ENCODE data around the gene POLR3E. TPM values are rescaled to one million over a fixed set of nuclear protein-coding genes. Genes with fewer than 3 reads are reported as not detected.

POLR3E gene
- total RNA-seq, 4 donors from 2014 or later: 23.2 to 107 (median 46.0) TPM

GRCh38 chr16:22253272-22253671, 43.9 kb upstream of the POLR3E start:
- in situ Hi-C loops (cut with MboI; ENCODE audit: low pct_ligation_motif_present in 1 of 4, low pct_unique_long_range_greater_than_20kb in 1 of 4, low sequenced_read_pairs in 3 of 4): no loop called here

GRCh38 chr16:22255335-22255734, 41.9 kb upstream of the POLR3E start:
- intact Hi-C loops (cut with DNase I; ENCODE audit: low total_unique reads): no loop called here

More at GRCh38 chr16:22253272-22253671, 43.9 kb upstream of the POLR3E start:
- Histone ChIP-seq H3K27ac (no peak overlapping the region), H3K27me3 (no peaks in the 10 kb centered on the region), H3K9me3 (peaks cover 0 to 6% of the 10 kb centered on the region in 2 donors), H3K4me3 (no peak overlapping the region), H3K4me1 (no peaks in the 10 kb centered on the region), H3K36me3 (peaks cover 0 to 79% (median 28%) of the 10 kb centered on the region in 4 donors)
- WGBS, 2 donors (ENCODE audit: low coverage in 1 of 2): 90% methylated on average over 4 of the region's 5 CpGs; no CpG with 5 or more reads in 1 of the 2 donors
- no peak for DNase-seq
- intact Hi-C loops (cut with DNase I; ENCODE audit: low total_unique reads): no loop called here
- TF ChIP-seq EP300 (IDR thresholded peaks at IDR 0.05; ENCODE audit: low read depth): no peak
- TF ChIP-seq POLR2AphosphoS5 (IDR thresholded peaks at IDR 0.05): no peak
- no peak for TF ChIP-seq CTCF (IDR thresholded peaks at IDR 0.05)
- TF ChIP-seq POLR2A (IDR thresholded peaks at IDR 0.05): no peak

GRCh38 chr16:22257440-22257839, 39.8 kb upstream of the POLR3E start:
- intact Hi-C loops (cut with DNase I; ENCODE audit: low total_unique reads) (no loop called here), in situ Hi-C loops (cut with MboI; ENCODE audit: low pct_ligation_motif_present in 1 of 4, low pct_unique_long_range_greater_than_20kb in 1 of 4, low sequenced_read_pairs in 3 of 4) (no loop called here)
- Histone ChIP-seq H3K9me3 (peaks cover 0 to 6% of the 10 kb centered on the region in 2 donors), H3K27me3 (no peaks in the 10 kb centered on the region), H3K4me3 (no peak overlapping the region), H3K4me1 (no peaks in the 10 kb centered on the region), H3K36me3 (peaks cover 0 to 81% (median 37%) of the 10 kb centered on the region in 4 donors), H3K27ac (no peak overlapping the region)
- TF ChIP-seq CTCF (IDR thresholded peaks at IDR 0.05) (no peak), POLR2AphosphoS5 (IDR thresholded peaks at IDR 0.05) (no peak), POLR2A (IDR thresholded peaks at IDR 0.05) (no peak), EP300 (IDR thresholded peaks at IDR 0.05; ENCODE audit: low read depth) (no peak)
- no peak for DNase-seq
- 96 to 98% methylated on average over 4 to 13 of the region's 13 CpGs for WGBS, 2 donors (ENCODE audit: low coverage in 1 of 2)

More at GRCh38 chr16:22255335-22255734, 41.9 kb upstream of the POLR3E start:
- no peaks in the 10 kb centered on the region for H3K27me3 ChIP-seq
- H3K4me1 ChIP-seq: no peaks in the 10 kb centered on the region
- no peak overlapping the region for H3K4me3 ChIP-seq
- H3K9me3 ChIP-seq: peaks cover 0 to 6% of the 10 kb centered on the region in 2 donors
- DNase-seq: no peak
- H3K36me3 ChIP-seq: peaks cover 0 to 87% (median 36%) of the 10 kb centered on the region in 4 donors
- WGBS, 2 donors (ENCODE audit: low coverage in 1 of 2): 100% methylated on average over 1 of the region's 1 CpG; no CpG with 5 or more reads in 1 of the 2 donors
- TF ChIP-seq EP300 (IDR thresholded peaks at IDR 0.05; ENCODE audit: low read depth) (no peak), CTCF (IDR thresholded peaks at IDR 0.05) (no peak), POLR2A (IDR thresholded peaks at IDR 0.05) (no peak), POLR2AphosphoS5 (IDR thresholded peaks at IDR 0.05) (no peak)
- in situ Hi-C loops (cut with MboI; ENCODE audit: low pct_ligation_motif_present in 1 of 4, low pct_unique_long_range_greater_than_20kb in 1 of 4, low sequenced_read_pairs in 3 of 4): no loop called here
- no peak overlapping the region for H3K27ac ChIP-seq

- 98% methylated on average over 3 of the region's 3 CpGs; no CpG with 5 or more reads in 1 of the 2 donors for WGBS, 2 donors (ENCODE audit: low coverage in 1 of 2)
- in situ Hi-C loops (cut with MboI; ENCODE audit: low pct_ligation_motif_present in 1 of 4, low pct_unique_long_range_greater_than_20kb in 1 of 4, low sequenced_read_pairs in 3 of 4) (no loop called here), intact Hi-C loops (cut with DNase I; ENCODE audit: low total_unique reads) (no loop called here)
- Histone ChIP-seq H3K9me3 (no peaks in the 10 kb centered on the region), H3K4me1 (no peaks in the 10 kb centered on the region), H3K36me3 (peaks cover 0 to 69% (median 30%) of the 10 kb centered on the region in 4 donors), H3K27ac (no peak overlapping the region), H3K4me3 (no peak overlapping the region), H3K27me3 (no peaks in the 10 kb centered on the region)
- DNase-seq: no peak
- TF ChIP-seq EP300 (IDR thresholded peaks at IDR 0.05; ENCODE audit: low read depth) (no peak), CTCF (IDR thresholded peaks at IDR 0.05) (no peak), POLR2A (IDR thresholded peaks at IDR 0.05) (no peak), POLR2AphosphoS5 (IDR thresholded peaks at IDR 0.05) (no peak)
Observed at GRCh38 chr16:22260490-22260889, 36.7 kb upstream of the POLR3E start.

Measured in transverse colon (tissue), 4 donors.